Caki2 (cell line): ENCODE data around the gene MYLK3. TPM values are rescaled to one million over a fixed set of nuclear protein-coding genes. Genes with fewer than 3 reads are reported as not detected.

Experiments used
- DNase-seq: peaks from one replicate; pipeline ENCODE4 v3.0.0-alpha.2; 2015; ENCODE audit warnings: low read depth
- in situ Hi-C: cut with HindIII; loops from 2 replicates; pipeline ENCODE4 v1.10.0; 2016; ENCODE audit warnings: low sequenced_read_pairs, low pct_unique_long_range_greater_than_20kb, mixed read lengths
- total RNA-seq: library from RNA; depleted of rRNA; stranded (reverse); fragments of >200 nt; shearing (Covaris generic); gene quantifications from 2 replicates; pipeline ENCODE4 v1.2.3, GENCODE V29; 2014; ENCODE audit warnings: low replicate concordance

MYLK3 gene
- total RNA-seq, 1 experiment from 2014 or later = not detected

- in situ Hi-C loops = no loop called here
- no peak for DNase-seq
Measured at GRCh38 chr16:46765050-46765449, 16.9 kb upstream of the MYLK3 start.

GRCh38 chr16:46763147-46763546 lies 15.0 kb upstream of the MYLK3 start:
- no peak for DNase-seq
- in situ Hi-C loops = no loop called here

- DNase-seq = no peak
- in situ Hi-C loops = no loop called here
Measured at GRCh38 chr16:46762583-46762982, 14.4 kb upstream of the MYLK3 start.

GRCh38 chr16:46759309-46759708 lies 11.2 kb upstream of the MYLK3 start:
- in situ Hi-C loops = no loop called here
- DNase-seq = no peak

GRCh38 chr16:46757339-46758050 lies 9.4 kb upstream of the MYLK3 start:
- no peak for DNase-seq
- in situ Hi-C loops = no loop called here

GRCh38 chr16:46756772-46757171 lies 8.6 kb upstream of the MYLK3 start:
- in situ Hi-C loops = no loop called here
- no peak for DNase-seq

- no peak for DNase-seq
- in situ Hi-C loops = no loop called here
Measured at GRCh38 chr16:46753015-46753414, 4.9 kb upstream of the MYLK3 start.

- in situ Hi-C loops = no loop called here
- no peak for DNase-seq
Measured at GRCh38 chr16:46751381-46751780, 3.2 kb upstream of the MYLK3 start.

- DNase-seq = no peak
- in situ Hi-C loops = no loop called here
Measured at GRCh38 chr16:46748775-46749705, 896 bp upstream of the MYLK3 start.

GRCh38 chr16:46746821-46747776 lies 1.0 kb downstream of the MYLK3 start:
- in situ Hi-C loops = no loop called here
- no peak for DNase-seq

- no peak for DNase-seq
- in situ Hi-C loops = no loop called here
Measured at GRCh38 chr16:46745617-46746016, 2.5 kb downstream of the MYLK3 start.

- no peak for DNase-seq
- in situ Hi-C loops = no loop called here
Measured at GRCh38 chr16:46743232-46743719, 4.9 kb downstream of the MYLK3 start.

GRCh38 chr16:46739934-46740333 lies 8.2 kb downstream of the MYLK3 start:
- in situ Hi-C loops = no loop called here

GRCh38 chr16:46737621-46738214 lies 10.4 kb downstream of the MYLK3 start:
- DNase-seq = no peak
- in situ Hi-C loops = no loop called here

More at GRCh38 chr16:46739934-46740333, 8.2 kb downstream of the MYLK3 start:
- no peak for DNase-seq

- in situ Hi-C loops = no loop called here
- no peak for DNase-seq
Measured at GRCh38 chr16:46736695-46737094, 11.4 kb downstream of the MYLK3 start.

- in situ Hi-C loops = no loop called here
- DNase-seq = no peak
Measured at GRCh38 chr16:46733319-46733830, 14.8 kb downstream of the MYLK3 start.

GRCh38 chr16:46732561-46732960 lies 15.6 kb downstream of the MYLK3 start:
- in situ Hi-C loops = no loop called here

More at GRCh38 chr16:46732561-46732960, 15.6 kb downstream of the MYLK3 start:
- no peak for DNase-seq
